Measurements from ENCODE around the gene PNRC2. TPM values are rescaled to one million over a fixed set of nuclear protein-coding genes. Genes with fewer than 3 reads are reported as not detected.
"Not testable (repeated sequence)": the region's sequence is repeated elsewhere in the genome, so short reads cannot be mapped to it uniquely, and the experiment has no call there.

The PNRC2 gene
- total and polyA plus RNA-seq, 4 donors = 24.9 to 63.6 (median 36.3) TPM

GRCh38 chr1:23984417-23985186 lies 25.0 kb downstream of the PNRC2 start:
- 84% methylated on average over 5 of the region's 5 CpGs for WGBS
- no peak for DNase-seq (ENCODE audit: low spot score)
- Histone ChIP-seq H3K4me1 (ENCODE audit: control insufficient read depth in 4 of 4, insufficient read depth in 4 of 4, low read length in 3 of 4) (peaks cover 2 to 10% (median 3%) of the 10 kb centered on the region in 4 donors), H3K9ac (ENCODE audit: low read depth in 1 of 2, low read length in 2 of 2) (no peak overlapping the region), H3K27me3 (ENCODE audit: control insufficient read depth in 4 of 4, insufficient read depth in 4 of 4, low read length in 3 of 4) (no peaks in the 10 kb centered on the region), H3K36me3 (ENCODE audit: control insufficient read depth in 4 of 4, insufficient read depth in 3 of 4, low read depth in 1 of 4, low read length in 3 of 4) (no peaks in the 10 kb centered on the region), H3K9me3 (ENCODE audit: control insufficient read depth in 4 of 4, low read length in 3 of 4) (no peaks in the 10 kb centered on the region), H3K27ac (ENCODE audit: low read depth in 1 of 2, low read length in 2 of 2) (no peak overlapping the region), H3K4me3 (ENCODE audit: low read depth in 1 of 3, low read length in 3 of 3) (no peak overlapping the region)
- TF ChIP-seq ZBTB33 (IDR thresholded peaks at IDR 0.05) (no peak), NR2F2 (IDR thresholded peaks at IDR 0.05) (peak; percentile 42), SP1 (IDR thresholded peaks at IDR 0.05) (peak; percentile 12)

- H3K9ac ChIP-seq (ENCODE audit: low read depth in 1 of 2, low read length in 2 of 2); H3K27me3 ChIP-seq (ENCODE audit: control insufficient read depth in 4 of 4, insufficient read depth in 4 of 4, low read length in 3 of 4); H3K4me1 ChIP-seq (ENCODE audit: control insufficient read depth in 4 of 4, insufficient read depth in 4 of 4, low read length in 3 of 4); DNase-seq (ENCODE audit: low spot score); H3K27ac ChIP-seq (ENCODE audit: low read depth in 1 of 2, low read length in 2 of 2); H3K4me3 ChIP-seq (ENCODE audit: low read depth in 1 of 3, low read length in 3 of 3); H3K36me3 ChIP-seq (ENCODE audit: control insufficient read depth in 4 of 4, insufficient read depth in 3 of 4, low read depth in 1 of 4, low read length in 3 of 4); H3K9me3 ChIP-seq (ENCODE audit: control insufficient read depth in 4 of 4, low read length in 3 of 4): not testable (repeated sequence)
- WGBS = 98% methylated on average over 21 of the region's 23 CpGs
Measured at GRCh38 chr1:23987038-23987437, 27.4 kb downstream of the PNRC2 start.

GRCh38 chr1:23989263-23989662 lies 29.6 kb downstream of the PNRC2 start:
- no peak for DNase-seq (ENCODE audit: low spot score)
- peaks cover 0 to 4% (median 0%) of the 10 kb centered on the region in 4 donors for H3K4me1 ChIP-seq (ENCODE audit: control insufficient read depth in 4 of 4, insufficient read depth in 4 of 4, low read length in 3 of 4)
- H3K36me3 ChIP-seq (ENCODE audit: control insufficient read depth in 4 of 4, insufficient read depth in 3 of 4, low read depth in 1 of 4, low read length in 3 of 4) = no peaks in the 10 kb centered on the region
- WGBS = 90% methylated on average over 3 of the region's 3 CpGs
- H3K27me3 ChIP-seq (ENCODE audit: control insufficient read depth in 4 of 4, insufficient read depth in 4 of 4, low read length in 3 of 4) = no peaks in the 10 kb centered on the region
- no peaks in the 10 kb centered on the region for H3K9me3 ChIP-seq (ENCODE audit: control insufficient read depth in 4 of 4, low read length in 3 of 4)
- H3K9ac ChIP-seq (ENCODE audit: low read depth in 1 of 2, low read length in 2 of 2) = no peak overlapping the region
- H3K4me3 ChIP-seq (ENCODE audit: low read depth in 1 of 3, low read length in 3 of 3) = no peak overlapping the region
- no peak overlapping the region for H3K27ac ChIP-seq (ENCODE audit: low read depth in 1 of 2, low read length in 2 of 2)
- TF ChIP-seq FOXA1 (IDR thresholded peaks at IDR 0.05) (no peak), ATF3 (IDR thresholded peaks at IDR 0.05) (no peak), RXRA (IDR thresholded peaks at IDR 0.05) (no peak), HNF4A (conservative IDR thresholded peaks at IDR 0.05) (no peak), MAX (IDR thresholded peaks at IDR 0.05) (no peak)

- not testable (repeated sequence) for H3K27me3 ChIP-seq (ENCODE audit: control insufficient read depth in 4 of 4, insufficient read depth in 4 of 4, low read length in 3 of 4); H3K4me3 ChIP-seq (ENCODE audit: low read depth in 1 of 3, low read length in 3 of 3); H3K27ac ChIP-seq (ENCODE audit: low read depth in 1 of 2, low read length in 2 of 2); H3K4me1 ChIP-seq (ENCODE audit: control insufficient read depth in 4 of 4, insufficient read depth in 4 of 4, low read length in 3 of 4); H3K9me3 ChIP-seq (ENCODE audit: control insufficient read depth in 4 of 4, low read length in 3 of 4); H3K36me3 ChIP-seq (ENCODE audit: control insufficient read depth in 4 of 4, insufficient read depth in 3 of 4, low read depth in 1 of 4, low read length in 3 of 4); DNase-seq (ENCODE audit: low spot score); H3K9ac ChIP-seq (ENCODE audit: low read depth in 1 of 2, low read length in 2 of 2)
- 94% methylated on average over 13 of the region's 13 CpGs for WGBS
Measured at GRCh38 chr1:23992011-23992410, 32.4 kb downstream of the PNRC2 start.
